ENCODE measurements around the gene MRPL21.

DNA sequence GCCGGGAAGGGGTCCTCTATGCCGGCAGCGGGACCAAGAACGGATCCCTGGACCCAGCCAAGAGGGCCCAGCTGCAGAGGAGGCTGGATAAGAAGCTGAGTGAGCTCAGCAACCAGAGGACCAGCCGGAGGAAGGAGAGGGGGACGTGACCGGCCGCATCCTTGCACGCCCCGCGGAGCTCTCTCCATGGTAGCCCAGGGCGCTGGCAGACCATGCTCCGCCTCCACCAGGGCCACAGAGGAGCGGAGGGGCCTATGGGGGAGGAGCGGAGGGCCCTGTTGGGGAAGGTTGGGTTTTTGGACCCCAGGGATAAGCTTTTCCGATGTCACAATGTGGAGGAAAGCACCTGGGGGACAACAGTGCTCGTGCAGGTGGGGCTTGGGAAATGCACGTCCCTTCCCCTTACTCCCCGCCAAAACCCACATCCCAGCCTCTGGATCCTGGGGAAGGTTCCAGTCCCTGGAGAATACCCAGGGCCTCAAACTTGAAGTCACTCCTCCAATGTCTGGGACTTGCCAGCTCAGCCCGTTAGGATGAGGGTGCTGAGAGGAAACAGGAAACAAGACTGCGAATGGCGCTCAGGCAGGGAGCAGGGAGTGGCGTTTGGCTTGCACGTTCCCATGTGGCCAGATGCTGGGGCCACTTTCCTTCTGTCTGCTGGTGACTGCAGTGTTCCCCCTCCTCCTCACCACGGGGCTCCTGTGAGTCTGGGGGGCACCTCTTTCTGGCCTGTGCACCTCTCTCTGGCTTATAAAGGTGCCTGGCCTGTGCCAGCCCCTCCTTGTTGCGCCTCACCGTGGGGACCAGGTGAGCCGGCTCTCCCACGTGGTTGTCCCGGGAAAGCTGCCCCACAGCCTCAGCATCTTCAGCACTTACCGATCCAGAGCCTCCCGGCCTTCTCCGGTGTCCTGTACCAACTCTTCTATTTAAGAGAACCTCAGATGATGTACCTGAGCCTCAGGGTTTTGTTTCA lies 36.2 kb upstream of the MRPL21 start:
- TF ChIP-seq EZH2 (conservative IDR thresholded peaks at IDR 0.05; ENCODE audit: low read depth, low read length) (no peak), ARNT (IDR thresholded peaks at IDR 0.05) (no peak), YY1 (IDR thresholded peaks at IDR 0.05; ENCODE audit: insufficient read depth, insufficient replicate concordance, low read depth, low read length) (no peak), BRCA1 (CRISPR knock-in tag; IDR thresholded peaks at IDR 0.05) (no peak), POLR2AphosphoS2 (IDR thresholded peaks at IDR 0.05; ENCODE audit: low read depth, low read length) (no peak), ZNF770 (CRISPR knock-in tag; IDR thresholded peaks at IDR 0.05) (no peak), ZBED4 (CRISPR knock-in tag; IDR thresholded peaks at IDR 0.05; ENCODE audit: borderline replicate concordance) (no peak), HMGXB4 (CRISPR knock-in tag; IDR thresholded peaks at IDR 0.05; ENCODE audit: borderline replicate concordance in 1 of 2, low read depth in 1 of 2) (no peak), ZBTB21 (CRISPR knock-in tag; IDR thresholded peaks at IDR 0.05) (no peak), POLR2AphosphoS5 (IDR thresholded peaks at IDR 0.05; ENCODE audit: low read depth, low read length) (no peak), ZFP1 (CRISPR knock-in tag; IDR thresholded peaks at IDR 0.05) (no peak)

Data from HepG2 (cell line).